ENCODE results near the gene C8G. TPM values are rescaled to one million over a fixed set of nuclear protein-coding genes. Genes with fewer than 3 reads are reported as not detected.
A peak's percentile ranks its signal among the peaks of the same experiment; 100 is the strongest.

Gene C8G
- total and polyA plus RNA-seq, 2 of the 13 experiments (the other 11 are each of a cell fraction or from before 2014, with no cell fraction given) = 4.9 to 12.8 TPM

DNA sequence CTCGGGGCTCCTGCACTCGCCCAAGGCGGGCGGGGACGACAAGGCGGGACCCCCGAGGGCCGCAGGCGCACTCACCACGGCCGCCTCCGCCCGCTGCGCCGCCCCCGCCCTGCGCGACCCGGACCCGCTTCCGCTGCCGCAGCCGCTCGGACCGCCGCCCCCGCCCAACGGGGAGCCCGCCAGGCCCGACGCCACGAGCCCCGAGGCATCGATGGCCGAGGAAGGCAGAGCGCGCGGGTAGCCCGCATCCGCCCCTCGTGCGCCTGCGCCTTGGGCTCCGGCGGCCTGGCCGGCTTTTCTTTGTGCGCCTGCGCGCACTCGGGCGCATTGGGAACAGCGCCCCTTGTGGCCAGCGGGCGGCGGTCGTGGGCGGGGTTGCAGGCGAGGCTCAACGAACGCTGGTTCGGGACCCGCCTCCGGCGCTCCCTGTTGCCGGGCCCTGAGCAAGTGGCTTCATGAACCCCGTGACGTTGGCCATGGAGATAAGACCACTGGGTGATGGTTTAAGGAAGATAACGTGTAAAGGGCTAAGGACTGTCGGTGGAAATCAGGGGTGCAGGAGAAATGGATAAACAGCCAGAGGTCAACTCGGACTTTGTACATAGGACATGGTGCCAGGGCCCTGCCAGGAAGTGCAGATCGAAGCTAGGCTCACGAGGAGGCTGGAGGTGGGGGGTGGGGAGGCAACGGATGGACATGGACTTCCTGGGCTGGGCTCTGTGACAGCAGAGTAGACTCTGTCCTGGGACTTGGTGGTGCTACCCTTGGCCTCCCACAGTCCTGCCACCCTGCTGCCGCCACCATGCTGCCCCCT, at the start of gene C8G, which contains the start of gene FBXW5 (continued):
- TF ChIP-seq, protein P1, sequence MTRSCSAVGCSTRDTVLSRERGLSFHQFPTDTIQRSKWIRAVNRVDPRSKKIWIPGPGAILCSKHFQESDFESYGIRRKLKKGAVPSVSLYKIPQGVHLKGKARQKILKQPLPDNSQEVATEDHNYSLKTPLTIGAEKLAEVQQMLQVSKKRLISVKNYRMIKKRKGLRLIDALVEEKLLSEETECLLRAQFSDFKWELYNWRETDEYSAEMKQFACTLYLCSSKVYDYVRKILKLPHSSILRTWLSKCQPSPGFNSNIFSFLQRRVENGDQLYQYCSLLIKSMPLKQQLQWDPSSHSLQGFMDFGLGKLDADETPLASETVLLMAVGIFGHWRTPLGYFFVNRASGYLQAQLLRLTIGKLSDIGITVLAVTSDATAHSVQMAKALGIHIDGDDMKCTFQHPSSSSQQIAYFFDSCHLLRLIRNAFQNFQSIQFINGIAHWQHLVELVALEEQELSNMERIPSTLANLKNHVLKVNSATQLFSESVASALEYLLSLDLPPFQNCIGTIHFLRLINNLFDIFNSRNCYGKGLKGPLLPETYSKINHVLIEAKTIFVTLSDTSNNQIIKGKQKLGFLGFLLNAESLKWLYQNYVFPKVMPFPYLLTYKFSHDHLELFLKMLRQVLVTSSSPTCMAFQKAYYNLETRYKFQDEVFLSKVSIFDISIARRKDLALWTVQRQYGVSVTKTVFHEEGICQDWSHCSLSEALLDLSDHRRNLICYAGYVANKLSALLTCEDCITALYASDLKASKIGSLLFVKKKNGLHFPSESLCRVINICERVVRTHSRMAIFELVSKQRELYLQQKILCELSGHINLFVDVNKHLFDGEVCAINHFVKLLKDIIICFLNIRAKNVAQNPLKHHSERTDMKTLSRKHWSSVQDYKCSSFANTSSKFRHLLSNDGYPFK (CRISPR knock-in tag; IDR thresholded peaks at IDR 0.05; ENCODE audit: borderline replicate concordance) = peak; percentile 46; the same call in 1 of the 2 replicates
- TF ChIP-seq, protein P2, sequence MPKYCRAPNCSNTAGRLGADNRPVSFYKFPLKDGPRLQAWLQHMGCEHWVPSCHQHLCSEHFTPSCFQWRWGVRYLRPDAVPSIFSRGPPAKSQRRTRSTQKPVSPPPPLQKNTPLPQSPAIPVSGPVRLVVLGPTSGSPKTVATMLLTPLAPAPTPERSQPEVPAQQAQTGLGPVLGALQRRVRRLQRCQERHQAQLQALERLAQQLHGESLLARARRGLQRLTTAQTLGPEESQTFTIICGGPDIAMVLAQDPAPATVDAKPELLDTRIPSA (CRISPR knock-in tag; IDR thresholded peaks at IDR 0.05; ENCODE audit: borderline replicate concordance) = 0 out of 2 replicates have a peak, but pooled peaks have one; percentile 58
- 0 out of 2 replicates have a peak, but pooled peaks have one; percentile 47 for TF ChIP-seq NFKBIZ (CRISPR knock-in tag; IDR thresholded peaks at IDR 0.05)
- TF ChIP-seq, protein P3, sequence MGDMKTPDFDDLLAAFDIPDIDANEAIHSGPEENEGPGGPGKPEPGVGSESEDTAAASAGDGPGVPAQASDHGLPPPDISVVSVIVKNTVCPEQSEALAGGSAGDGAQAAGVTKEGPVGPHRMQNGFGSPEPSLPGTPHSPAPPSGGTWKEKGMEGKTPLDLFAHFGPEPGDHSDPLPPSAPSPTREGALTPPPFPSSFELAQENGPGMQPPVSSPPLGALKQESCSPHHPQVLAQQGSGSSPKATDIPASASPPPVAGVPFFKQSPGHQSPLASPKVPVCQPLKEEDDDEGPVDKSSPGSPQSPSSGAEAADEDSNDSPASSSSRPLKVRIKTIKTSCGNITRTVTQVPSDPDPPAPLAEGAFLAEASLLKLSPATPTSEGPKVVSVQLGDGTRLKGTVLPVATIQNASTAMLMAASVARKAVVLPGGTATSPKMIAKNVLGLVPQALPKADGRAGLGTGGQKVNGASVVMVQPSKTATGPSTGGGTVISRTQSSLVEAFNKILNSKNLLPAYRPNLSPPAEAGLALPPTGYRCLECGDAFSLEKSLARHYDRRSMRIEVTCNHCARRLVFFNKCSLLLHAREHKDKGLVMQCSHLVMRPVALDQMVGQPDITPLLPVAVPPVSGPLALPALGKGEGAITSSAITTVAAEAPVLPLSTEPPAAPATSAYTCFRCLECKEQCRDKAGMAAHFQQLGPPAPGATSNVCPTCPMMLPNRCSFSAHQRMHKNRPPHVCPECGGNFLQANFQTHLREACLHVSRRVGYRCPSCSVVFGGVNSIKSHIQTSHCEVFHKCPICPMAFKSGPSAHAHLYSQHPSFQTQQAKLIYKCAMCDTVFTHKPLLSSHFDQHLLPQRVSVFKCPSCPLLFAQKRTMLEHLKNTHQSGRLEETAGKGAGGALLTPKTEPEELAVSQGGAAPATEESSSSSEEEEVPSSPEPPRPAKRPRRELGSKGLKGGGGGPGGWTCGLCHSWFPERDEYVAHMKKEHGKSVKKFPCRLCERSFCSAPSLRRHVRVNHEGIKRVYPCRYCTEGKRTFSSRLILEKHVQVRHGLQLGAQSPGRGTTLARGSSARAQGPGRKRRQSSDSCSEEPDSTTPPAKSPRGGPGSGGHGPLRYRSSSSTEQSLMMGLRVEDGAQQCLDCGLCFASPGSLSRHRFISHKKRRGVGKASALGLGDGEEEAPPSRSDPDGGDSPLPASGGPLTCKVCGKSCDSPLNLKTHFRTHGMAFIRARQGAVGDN (CRISPR knock-in tag; IDR thresholded peaks at IDR 0.05) = peak; percentile 72
- peak; percentile 34; the same call in 1 of the 2 replicates for TF ChIP-seq ZNF430 (CRISPR knock-in tag; IDR thresholded peaks at IDR 0.05)
- TF ChIP-seq GABPB1 (CRISPR knock-in tag; IDR thresholded peaks at IDR 0.05) = peak; percentile 88
- peak; percentile 62; the same call in 1 of the 2 replicates for TF ChIP-seq RFXAP (CRISPR knock-in tag; IDR thresholded peaks at IDR 0.05; ENCODE audit: borderline replicate concordance)
- TF ChIP-seq TP53 (CRISPR knock-in tag; conservative IDR thresholded peaks at IDR 0.05) = no peak
- TF ChIP-seq ZNF224 (CRISPR knock-in tag; IDR thresholded peaks at IDR 0.05) = 0 out of 2 replicates have a peak, but pooled peaks have one; percentile 48
- TF ChIP-seq, protein P4, sequence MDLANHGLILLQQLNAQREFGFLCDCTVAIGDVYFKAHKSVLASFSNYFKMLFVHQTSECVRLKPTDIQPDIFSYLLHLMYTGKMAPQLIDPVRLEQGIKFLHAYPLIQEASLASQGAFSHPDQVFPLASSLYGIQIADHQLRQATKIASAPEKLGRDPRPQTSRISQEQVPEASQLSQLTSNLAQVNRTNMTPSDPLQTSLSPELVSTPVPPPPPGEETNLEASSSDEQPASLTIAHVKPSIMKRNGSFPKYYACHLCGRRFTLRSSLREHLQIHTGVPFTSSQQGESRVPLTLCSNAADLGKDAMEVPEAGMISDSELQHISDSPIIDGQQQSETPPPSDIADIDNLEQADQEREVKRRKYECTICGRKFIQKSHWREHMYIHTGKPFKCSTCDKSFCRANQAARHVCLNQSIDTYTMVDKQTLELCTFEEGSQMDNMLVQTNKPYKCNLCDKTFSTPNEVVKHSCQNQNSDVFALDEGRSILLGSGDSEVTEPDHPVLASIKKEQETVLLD (CRISPR knock-in tag; IDR thresholded peaks at IDR 0.05; ENCODE audit: low read depth) = peak; percentile 97
- peak; percentile 26 for TF ChIP-seq ZFY (CRISPR knock-in tag; IDR thresholded peaks at IDR 0.05)
- 0 out of 2 replicates have a peak, but pooled peaks have one; percentile 58 for TF ChIP-seq ZBTB7A (CRISPR knock-in tag; IDR thresholded peaks at IDR 0.05)
- peak; percentile 14; the same call in 1 of the 2 replicates for TF ChIP-seq ZSCAN12 (CRISPR knock-in tag; IDR thresholded peaks at IDR 0.05)
- TF ChIP-seq ZMYM3 (CRISPR knock-in tag; IDR thresholded peaks at IDR 0.05) = peak; percentile 43; the same call in 1 of the 2 replicates
- TF ChIP-seq ZNF530 (CRISPR knock-in tag; IDR thresholded peaks at IDR 0.05; ENCODE audit: low read depth) = no peak
- TF ChIP-seq ASH2L (IDR thresholded peaks at IDR 0.05; ENCODE audit: insufficient read length, low read depth, low read length) = peak; percentile 85
- TF ChIP-seq, protein P5, sequence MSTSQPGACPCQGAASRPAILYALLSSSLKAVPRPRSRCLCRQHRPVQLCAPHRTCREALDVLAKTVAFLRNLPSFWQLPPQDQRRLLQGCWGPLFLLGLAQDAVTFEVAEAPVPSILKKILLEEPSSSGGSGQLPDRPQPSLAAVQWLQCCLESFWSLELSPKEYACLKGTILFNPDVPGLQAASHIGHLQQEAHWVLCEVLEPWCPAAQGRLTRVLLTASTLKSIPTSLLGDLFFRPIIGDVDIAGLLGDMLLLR (CRISPR knock-in tag; IDR thresholded peaks at IDR 0.05) = peak; percentile 47
- TF ChIP-seq HES4 (CRISPR knock-in tag; IDR thresholded peaks at IDR 0.05; ENCODE audit: borderline replicate concordance) = no peak
